HepG2 (cell line): ENCODE measurements around the gene ENTPD2. TPM values are rescaled to one million over a fixed set of nuclear protein-coding genes. Genes with fewer than 3 reads are reported as not detected.

ENCODE experiments used
- KDM2A ChIP-seq: sonication (generic); formaldehyde crosslinking; IDR thresholded peaks from 2 replicates; pipeline ENCODE4 v1.4.0; 2020; ENCODE audit warnings: low read depth, missing genetic modification reagents, borderline replicate concordance
- KLF6 ChIP-seq: IDR thresholded peaks from 2 replicates; pipeline ENCODE4 v1.8.0; 2016; ENCODE audit warnings: missing biosample characterization, missing genetic modification reagents
- MEF2D ChIP-seq: sonication (generic); formaldehyde crosslinking; IDR thresholded peaks from 2 replicates; pipeline ENCODE4 v1.5.1; 2020; ENCODE audit warnings: mild to moderate bottlenecking, missing genetic modification reagents
- MYC ChIP-seq: sonication (generic); formaldehyde crosslinking; IDR thresholded peaks from 2 replicates; pipeline ENCODE4 v1.9.0; 2021; ENCODE audit warnings: missing genetic modification reagents, borderline replicate concordance
- ZBTB7B ChIP-seq: sonication (generic); formaldehyde crosslinking; IDR thresholded peaks from 2 replicates; pipeline ENCODE4 v1.4.0; 2020; ENCODE audit warnings: missing genetic modification reagents
- ZFP90 ChIP-seq: sonication (generic); formaldehyde crosslinking; IDR thresholded peaks from 2 replicates; pipeline ENCODE4 v1.8.0; 2022; ENCODE audit warnings: missing genetic modification reagents, mild to moderate bottlenecking, inconsistent platforms, borderline replicate concordance
- ZNF562 ChIP-seq: sonication (generic); formaldehyde crosslinking; IDR thresholded peaks from 2 replicates; pipeline ENCODE4 v1.8.0; 2022; ENCODE audit warnings: missing genetic modification reagents, borderline replicate concordance
- polyA plus RNA-seq, 8 experiments: library from polyadenylated mRNA; depleted of rRNA in 3 of 8; stranded (reverse) in 7 of 8; unstranded in 1 of 8; fragments of >200 nt; fragmentation: Illumina TruSeq in 4 of 8; extraction: Trizol in 4 of 8; gene quantifications; 2 replicates each; pipeline versions ENCODE4 v1.2.1 to v1.2.3, GENCODE V29; 2011 to 2016; ENCODE audit warnings: low read depth in 4 of 8, missing spikeins in 1 of 8, mixed read lengths in 1 of 8; ENCODE audit not compliant: insufficient read depth in 1 of 8
- total RNA-seq, 5 experiments: library from RNA; depleted of rRNA; stranded (reverse); fragments of >200 nt; fragmentation: Illumina TruSeq; extraction: Trizol; gene quantifications; 2 replicates each; pipeline ENCODE4 v1.2.3, GENCODE V29; 2016; ENCODE audit warnings: low read depth in 1 of 5
- TF ChIP-seq, protein P1 (sequence below): IDR thresholded peaks from 2 replicates; pipeline ENCODE4 v1.6.1; 2016; ENCODE audit warnings: low read depth, missing genetic modification reagents, missing compliant biosample characterization
- TF ChIP-seq, protein P2 (sequence below): sonication (generic); formaldehyde crosslinking; IDR thresholded peaks from 2 replicates; pipeline ENCODE4 v1.5.0; 2020; ENCODE audit warnings: mild to moderate bottlenecking, missing genetic modification reagents, moderate library complexity
- TF ChIP-seq, protein P3 (sequence below): sonication (generic); formaldehyde crosslinking; IDR thresholded peaks from 2 replicates; pipeline ENCODE4 v1.5.1; 2020; ENCODE audit warnings: mild to moderate bottlenecking, missing genetic modification reagents, moderate library complexity
- TF ChIP-seq, protein P4 (sequence below): sonication (generic); formaldehyde crosslinking; IDR thresholded peaks from 2 replicates; pipeline ENCODE4; 2020; ENCODE audit warnings: missing genetic modification reagents, mild to moderate bottlenecking, borderline replicate concordance
- TF ChIP-seq, protein P5 (sequence below): IDR thresholded peaks from 2 replicates; pipeline ENCODE4 v1.6.1; 2016; ENCODE audit warnings: mild to moderate bottlenecking, missing biosample characterization, missing genetic modification reagents

ENTPD2 gene
- total and polyA plus RNA-seq, 2 of the 13 experiments (the other 11 are each of a cell fraction or from before 2014, with no cell fraction given) = 0.95 to 3.2 TPM

DNA sequence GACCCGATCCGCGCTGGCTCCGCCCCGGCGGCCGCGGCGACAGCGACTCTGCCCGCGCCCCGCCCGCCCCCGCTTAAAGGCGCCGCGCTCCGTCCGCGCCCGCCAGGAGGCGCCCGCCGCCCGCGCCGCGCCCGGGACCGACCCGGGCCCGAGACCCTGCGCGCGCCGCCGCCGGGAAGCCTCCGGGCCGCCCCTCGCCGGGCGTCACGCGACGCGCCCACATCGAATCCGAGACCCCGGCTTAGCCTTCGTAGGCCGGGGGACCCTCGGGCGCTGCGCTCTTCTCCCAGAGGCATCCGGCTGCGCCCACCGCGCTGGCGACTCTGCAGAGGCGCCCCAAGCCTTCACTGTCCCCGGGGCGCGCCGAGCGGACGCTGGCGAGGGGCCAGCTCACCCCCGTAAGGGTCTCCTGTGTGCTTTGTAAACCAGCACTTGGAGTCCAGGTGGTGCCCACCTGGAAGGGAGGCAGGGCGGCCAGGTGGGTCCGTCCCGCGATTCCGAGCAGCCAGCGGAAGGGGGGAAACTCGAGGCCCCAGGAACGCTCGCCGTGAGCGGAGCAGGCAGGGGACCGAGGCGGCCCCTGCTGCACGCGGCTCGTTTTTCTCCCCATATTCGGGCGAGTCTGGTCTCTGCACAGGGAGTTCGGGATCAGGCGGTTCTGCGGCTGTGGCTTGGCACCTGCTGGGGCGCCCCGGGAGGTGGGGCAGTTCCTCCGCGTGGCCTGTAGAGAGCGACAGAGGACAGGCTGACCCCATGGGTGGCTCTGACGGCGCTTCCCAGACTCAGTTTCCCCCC is 25.4 kb downstream of the ENTPD2 start (continued):
- TF ChIP-seq KLF6 (CRISPR knock-in tag) (no peak), KDM2A (CRISPR knock-in tag) (peak; percentile 17; the same call in 1 of the 2 replicates), ZBTB7B (CRISPR knock-in tag) (peak; percentile 52; the same call in 1 of the 2 replicates), ZNF562 (CRISPR knock-in tag) (no peak), MYC (CRISPR knock-in tag) (peak; percentile 45; the same call in 1 of the 2 replicates), ZFP90 (CRISPR knock-in tag) (0 out of 2 replicates have a peak, but pooled peaks have one; percentile 49), MEF2D (CRISPR knock-in tag) (no peak)
- TF ChIP-seq, protein P1, sequence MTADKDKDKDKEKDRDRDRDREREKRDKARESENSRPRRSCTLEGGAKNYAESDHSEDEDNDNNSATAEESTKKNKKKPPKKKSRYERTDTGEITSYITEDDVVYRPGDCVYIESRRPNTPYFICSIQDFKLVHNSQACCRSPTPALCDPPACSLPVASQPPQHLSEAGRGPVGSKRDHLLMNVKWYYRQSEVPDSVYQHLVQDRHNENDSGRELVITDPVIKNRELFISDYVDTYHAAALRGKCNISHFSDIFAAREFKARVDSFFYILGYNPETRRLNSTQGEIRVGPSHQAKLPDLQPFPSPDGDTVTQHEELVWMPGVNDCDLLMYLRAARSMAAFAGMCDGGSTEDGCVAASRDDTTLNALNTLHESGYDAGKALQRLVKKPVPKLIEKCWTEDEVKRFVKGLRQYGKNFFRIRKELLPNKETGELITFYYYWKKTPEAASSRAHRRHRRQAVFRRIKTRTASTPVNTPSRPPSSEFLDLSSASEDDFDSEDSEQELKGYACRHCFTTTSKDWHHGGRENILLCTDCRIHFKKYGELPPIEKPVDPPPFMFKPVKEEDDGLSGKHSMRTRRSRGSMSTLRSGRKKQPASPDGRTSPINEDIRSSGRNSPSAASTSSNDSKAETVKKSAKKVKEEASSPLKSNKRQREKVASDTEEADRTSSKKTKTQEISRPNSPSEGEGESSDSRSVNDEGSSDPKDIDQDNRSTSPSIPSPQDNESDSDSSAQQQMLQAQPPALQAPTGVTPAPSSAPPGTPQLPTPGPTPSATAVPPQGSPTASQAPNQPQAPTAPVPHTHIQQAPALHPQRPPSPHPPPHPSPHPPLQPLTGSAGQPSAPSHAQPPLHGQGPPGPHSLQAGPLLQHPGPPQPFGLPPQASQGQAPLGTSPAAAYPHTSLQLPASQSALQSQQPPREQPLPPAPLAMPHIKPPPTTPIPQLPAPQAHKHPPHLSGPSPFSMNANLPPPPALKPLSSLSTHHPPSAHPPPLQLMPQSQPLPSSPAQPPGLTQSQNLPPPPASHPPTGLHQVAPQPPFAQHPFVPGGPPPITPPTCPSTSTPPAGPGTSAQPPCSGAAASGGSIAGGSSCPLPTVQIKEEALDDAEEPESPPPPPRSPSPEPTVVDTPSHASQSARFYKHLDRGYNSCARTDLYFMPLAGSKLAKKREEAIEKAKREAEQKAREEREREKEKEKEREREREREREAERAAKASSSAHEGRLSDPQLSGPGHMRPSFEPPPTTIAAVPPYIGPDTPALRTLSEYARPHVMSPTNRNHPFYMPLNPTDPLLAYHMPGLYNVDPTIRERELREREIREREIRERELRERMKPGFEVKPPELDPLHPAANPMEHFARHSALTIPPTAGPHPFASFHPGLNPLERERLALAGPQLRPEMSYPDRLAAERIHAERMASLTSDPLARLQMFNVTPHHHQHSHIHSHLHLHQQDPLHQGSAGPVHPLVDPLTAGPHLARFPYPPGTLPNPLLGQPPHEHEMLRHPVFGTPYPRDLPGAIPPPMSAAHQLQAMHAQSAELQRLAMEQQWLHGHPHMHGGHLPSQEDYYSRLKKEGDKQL (CRISPR knock-in tag) = no peak
- TF ChIP-seq, protein P2, sequence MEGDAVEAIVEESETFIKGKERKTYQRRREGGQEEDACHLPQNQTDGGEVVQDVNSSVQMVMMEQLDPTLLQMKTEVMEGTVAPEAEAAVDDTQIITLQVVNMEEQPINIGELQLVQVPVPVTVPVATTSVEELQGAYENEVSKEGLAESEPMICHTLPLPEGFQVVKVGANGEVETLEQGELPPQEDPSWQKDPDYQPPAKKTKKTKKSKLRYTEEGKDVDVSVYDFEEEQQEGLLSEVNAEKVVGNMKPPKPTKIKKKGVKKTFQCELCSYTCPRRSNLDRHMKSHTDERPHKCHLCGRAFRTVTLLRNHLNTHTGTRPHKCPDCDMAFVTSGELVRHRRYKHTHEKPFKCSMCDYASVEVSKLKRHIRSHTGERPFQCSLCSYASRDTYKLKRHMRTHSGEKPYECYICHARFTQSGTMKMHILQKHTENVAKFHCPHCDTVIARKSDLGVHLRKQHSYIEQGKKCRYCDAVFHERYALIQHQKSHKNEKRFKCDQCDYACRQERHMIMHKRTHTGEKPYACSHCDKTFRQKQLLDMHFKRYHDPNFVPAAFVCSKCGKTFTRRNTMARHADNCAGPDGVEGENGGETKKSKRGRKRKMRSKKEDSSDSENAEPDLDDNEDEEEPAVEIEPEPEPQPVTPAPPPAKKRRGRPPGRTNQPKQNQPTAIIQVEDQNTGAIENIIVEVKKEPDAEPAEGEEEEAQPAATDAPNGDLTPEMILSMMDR (CRISPR knock-in tag) = peak; percentile 59
- TF ChIP-seq, protein P3, sequence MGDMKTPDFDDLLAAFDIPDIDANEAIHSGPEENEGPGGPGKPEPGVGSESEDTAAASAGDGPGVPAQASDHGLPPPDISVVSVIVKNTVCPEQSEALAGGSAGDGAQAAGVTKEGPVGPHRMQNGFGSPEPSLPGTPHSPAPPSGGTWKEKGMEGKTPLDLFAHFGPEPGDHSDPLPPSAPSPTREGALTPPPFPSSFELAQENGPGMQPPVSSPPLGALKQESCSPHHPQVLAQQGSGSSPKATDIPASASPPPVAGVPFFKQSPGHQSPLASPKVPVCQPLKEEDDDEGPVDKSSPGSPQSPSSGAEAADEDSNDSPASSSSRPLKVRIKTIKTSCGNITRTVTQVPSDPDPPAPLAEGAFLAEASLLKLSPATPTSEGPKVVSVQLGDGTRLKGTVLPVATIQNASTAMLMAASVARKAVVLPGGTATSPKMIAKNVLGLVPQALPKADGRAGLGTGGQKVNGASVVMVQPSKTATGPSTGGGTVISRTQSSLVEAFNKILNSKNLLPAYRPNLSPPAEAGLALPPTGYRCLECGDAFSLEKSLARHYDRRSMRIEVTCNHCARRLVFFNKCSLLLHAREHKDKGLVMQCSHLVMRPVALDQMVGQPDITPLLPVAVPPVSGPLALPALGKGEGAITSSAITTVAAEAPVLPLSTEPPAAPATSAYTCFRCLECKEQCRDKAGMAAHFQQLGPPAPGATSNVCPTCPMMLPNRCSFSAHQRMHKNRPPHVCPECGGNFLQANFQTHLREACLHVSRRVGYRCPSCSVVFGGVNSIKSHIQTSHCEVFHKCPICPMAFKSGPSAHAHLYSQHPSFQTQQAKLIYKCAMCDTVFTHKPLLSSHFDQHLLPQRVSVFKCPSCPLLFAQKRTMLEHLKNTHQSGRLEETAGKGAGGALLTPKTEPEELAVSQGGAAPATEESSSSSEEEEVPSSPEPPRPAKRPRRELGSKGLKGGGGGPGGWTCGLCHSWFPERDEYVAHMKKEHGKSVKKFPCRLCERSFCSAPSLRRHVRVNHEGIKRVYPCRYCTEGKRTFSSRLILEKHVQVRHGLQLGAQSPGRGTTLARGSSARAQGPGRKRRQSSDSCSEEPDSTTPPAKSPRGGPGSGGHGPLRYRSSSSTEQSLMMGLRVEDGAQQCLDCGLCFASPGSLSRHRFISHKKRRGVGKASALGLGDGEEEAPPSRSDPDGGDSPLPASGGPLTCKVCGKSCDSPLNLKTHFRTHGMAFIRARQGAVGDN (CRISPR knock-in tag) = peak; percentile 61; the same call in 1 of the 2 replicates
- TF ChIP-seq, protein P4, sequence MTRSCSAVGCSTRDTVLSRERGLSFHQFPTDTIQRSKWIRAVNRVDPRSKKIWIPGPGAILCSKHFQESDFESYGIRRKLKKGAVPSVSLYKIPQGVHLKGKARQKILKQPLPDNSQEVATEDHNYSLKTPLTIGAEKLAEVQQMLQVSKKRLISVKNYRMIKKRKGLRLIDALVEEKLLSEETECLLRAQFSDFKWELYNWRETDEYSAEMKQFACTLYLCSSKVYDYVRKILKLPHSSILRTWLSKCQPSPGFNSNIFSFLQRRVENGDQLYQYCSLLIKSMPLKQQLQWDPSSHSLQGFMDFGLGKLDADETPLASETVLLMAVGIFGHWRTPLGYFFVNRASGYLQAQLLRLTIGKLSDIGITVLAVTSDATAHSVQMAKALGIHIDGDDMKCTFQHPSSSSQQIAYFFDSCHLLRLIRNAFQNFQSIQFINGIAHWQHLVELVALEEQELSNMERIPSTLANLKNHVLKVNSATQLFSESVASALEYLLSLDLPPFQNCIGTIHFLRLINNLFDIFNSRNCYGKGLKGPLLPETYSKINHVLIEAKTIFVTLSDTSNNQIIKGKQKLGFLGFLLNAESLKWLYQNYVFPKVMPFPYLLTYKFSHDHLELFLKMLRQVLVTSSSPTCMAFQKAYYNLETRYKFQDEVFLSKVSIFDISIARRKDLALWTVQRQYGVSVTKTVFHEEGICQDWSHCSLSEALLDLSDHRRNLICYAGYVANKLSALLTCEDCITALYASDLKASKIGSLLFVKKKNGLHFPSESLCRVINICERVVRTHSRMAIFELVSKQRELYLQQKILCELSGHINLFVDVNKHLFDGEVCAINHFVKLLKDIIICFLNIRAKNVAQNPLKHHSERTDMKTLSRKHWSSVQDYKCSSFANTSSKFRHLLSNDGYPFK (CRISPR knock-in tag) = no peak
- TF ChIP-seq, protein P5, sequence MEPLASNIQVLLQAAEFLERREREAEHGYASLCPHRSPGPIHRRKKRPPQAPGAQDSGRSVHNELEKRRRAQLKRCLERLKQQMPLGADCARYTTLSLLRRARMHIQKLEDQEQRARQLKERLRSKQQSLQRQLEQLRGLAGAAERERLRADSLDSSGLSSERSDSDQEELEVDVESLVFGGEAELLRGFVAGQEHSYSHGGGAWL (CRISPR knock-in tag) = peak; percentile 50; the same call in 1 of the 2 replicates
